ENCODE data around the gene CCM2L.

Gene CCM2L

DNA sequence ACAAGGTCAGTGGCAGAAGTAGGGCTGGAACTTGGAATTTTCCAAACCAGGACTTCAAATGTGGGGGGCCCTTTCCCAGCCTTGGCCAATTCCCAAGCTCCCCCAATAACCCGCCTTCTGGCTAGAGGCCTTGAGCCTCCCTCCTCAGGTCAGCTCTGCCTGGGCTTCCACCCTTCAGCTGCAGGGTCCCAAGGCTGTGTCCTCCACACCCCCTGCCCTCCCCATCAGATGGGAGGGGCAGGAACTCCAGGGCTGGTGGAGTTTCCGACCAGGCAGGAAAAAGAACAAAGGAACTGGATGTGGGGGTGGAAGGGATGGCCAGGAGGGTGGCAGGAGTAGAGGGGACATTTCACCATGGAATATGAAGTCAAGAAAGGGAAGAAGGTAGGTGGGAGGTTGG, at the start of gene CCM2L:
Gene CCM2L, plus strand, starts transcription at position 338 of the 400 bp plus-strand sequence. Its CDS starts 17 bp downstream, at position 355.
- DNase-seq (ENCODE audit: low spot score): no peak

GRCh38 chr20:31962761-31963160, 47.5 kb upstream of the CCM2L start:
- DNase-seq (ENCODE audit: low spot score): no peak

DNA sequence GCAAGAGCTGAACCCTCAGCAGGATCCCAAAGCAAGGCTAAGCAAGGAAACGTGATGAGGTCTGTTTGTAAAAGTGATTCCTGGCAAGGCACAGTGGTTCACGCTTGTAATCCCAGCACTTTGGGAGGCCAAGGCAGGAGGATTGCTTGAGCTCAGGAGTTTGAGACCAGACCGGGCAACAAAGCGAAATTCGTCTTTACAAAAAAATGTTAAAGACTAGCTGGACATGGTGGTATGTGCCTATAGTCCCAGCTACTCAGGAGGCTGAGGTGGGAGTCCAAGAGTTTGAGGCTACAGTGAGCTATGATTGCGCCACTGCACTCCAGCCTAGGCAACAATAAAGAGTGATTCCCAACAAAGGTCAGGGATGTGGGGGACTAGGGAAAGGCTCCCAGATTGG, 46.3 kb upstream of the CCM2L start:
- no peak for DNase-seq (ENCODE audit: low spot score)

GRCh38 chr20:31966991-31967655, 43.1 kb upstream of the CCM2L start:
- no peak for DNase-seq (ENCODE audit: low spot score)

DNA sequence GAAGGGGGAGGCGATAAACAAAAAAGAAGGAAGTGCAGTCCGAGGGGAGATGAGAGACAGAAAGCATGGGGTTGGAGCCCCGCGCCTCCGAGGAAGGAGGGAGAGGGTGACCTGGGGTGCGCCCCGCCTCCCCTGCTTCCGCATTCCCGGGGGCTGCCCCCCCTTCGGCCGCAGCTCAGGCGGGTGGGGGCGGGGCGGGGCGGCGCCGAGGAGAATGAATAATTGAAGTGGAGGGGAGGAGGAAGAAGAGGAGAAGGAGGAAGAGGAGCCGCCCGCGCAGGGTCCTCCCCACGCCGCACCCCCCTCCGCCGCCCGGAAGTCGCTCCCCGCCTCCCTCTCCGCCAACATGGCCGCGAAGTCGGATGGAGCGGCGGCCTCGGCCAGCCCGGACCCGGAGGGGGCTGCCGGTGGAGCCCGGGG, 42.4 kb upstream of the CCM2L start, which contains the start of gene XKR7:
Gene XKR7, plus strand, starts transcription at position 322 of the 420 bp plus-strand sequence. Its CDS starts 25 bp downstream, at position 347.
- DNase-seq (ENCODE audit: low spot score): peak; percentile 49

DNA sequence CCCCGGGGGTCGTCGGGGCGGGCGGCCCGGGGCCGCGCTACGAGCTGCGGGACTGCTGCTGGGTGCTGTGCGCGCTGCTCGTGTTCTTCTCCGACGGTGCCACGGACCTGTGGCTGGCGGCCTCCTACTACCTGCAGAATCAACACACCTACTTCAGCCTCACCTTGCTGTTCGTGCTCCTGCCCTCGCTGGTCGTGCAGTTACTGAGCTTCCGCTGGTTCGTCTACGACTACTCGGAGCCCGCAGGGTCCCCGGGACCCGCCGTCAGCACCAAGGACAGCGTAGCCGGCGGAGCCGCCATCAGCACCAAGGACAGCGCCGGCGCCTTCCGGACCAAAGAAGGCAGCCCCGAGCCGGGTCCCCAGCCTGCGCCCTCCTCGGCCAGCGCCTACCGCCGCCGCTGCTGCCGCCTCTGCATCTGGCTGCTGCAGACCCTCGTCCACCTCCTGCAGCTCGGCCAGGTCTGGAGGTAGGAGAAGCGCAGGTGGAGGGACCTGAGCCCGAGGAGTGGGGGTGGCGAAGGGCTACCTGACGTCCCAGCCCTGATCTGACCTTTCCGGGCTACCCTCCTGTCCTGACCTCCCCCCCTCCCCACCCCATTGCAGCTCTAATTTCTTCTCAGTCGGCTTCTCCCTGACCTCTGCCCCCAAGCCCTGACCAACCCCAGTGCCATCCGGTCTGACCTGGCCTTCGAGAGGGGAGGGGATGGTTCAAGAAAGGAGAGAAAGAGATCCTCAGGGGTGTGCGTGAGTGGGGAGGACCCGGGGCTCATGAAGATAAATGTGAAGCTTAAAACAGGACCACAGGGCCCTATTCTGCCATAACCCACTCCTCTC, 41.7 kb upstream of the CCM2L start:
- DNase-seq (ENCODE audit: low spot score): peak; percentile 91

- DNase-seq (ENCODE audit: low spot score): no peak
These were observed 40.2 kb upstream of the CCM2L start for GRCh38 chr20:31969991-31970390.

- no peak for DNase-seq (ENCODE audit: low spot score)
These were observed 37.7 kb upstream of the CCM2L start for GRCh38 chr20:31972471-31973021.

DNA sequence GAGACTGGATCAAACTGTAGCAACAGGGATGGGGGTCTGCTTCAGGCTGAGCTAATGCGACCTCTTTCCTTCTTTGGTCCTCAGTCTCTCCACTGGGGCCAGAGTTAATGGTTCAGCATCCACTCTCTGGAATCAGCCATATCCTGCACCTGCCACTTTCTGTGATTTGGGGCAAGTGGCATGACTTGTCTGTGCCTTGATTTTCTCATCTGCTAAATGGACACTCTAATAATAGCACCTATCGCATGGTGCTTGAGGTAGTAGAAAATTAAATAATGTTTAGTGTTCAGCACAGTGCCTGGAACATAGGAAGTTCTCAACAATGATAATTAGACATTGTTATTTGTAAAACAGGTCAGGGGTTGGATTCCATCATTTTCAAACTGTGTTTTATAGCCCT, 35.9 kb upstream of the CCM2L start:
- DNase-seq (ENCODE audit: low spot score): no peak

DNA sequence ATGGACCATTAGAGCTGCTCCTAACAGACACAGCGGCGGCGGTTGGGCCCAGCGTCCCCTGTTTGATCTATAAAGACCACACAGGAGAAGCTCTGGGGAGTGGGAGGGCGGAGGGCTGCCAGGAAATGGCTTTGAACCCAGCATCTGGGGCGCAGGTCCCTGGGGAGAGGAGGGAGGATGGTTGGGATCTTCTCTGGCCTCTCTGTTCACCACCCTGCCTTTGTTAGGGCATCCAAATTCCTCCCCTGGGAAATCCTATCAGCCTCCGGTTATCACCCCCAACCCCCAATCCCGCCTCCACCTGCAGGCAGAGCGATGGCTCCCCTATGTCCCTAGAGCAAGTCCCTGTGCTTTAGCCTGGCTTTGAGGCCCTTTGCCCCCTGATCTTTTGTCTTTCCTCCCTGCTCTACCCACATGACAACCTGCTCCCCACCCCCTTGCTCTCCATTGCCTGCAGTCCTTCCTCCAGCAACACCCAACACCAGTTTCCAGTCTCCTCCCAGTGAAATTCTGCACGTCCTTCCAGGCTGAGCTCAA, 35.2 kb upstream of the CCM2L start:
- no peak for DNase-seq (ENCODE audit: low spot score)

DNA sequence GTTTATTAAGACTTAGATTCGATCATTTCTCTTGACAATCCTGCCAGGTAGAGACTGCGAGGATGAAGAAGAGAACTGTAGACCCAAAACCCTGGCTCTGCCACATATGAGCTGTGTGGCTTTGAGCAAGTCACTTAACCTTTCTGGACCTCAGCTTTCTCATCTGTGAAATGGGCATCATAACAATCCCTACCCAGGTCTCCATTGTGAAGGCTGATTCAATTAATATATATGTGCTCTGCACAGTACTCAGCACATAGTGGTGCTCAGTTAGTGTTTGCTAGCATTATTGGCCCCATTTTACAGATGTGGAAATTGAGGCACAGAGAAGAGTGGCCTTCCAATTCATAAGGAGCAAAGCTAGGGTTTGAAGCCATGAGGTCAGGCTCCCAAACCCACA, 34.4 kb upstream of the CCM2L start:
- no peak for DNase-seq (ENCODE audit: low spot score)

DNA sequence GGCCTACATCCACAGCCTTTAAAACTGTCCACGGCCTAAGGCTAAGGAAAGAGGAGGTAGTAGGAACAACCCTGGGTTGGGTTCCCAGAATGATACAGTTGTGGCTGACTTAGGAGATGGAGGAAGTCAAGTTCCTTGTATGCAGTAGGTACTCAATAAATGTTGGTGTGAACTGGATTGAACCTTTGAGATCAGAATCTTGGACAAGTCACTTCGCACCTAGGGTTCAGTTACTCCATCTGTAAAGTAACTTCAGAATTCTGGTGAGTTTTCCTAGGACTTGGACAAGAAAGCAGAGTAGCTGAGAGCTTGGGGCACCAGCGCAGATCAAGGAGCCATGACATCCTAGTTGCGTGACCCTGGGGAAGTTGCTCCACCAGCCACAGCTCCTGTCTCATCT, 33.2 kb upstream of the CCM2L start:
- no peak for DNase-seq (ENCODE audit: low spot score)

DNA sequence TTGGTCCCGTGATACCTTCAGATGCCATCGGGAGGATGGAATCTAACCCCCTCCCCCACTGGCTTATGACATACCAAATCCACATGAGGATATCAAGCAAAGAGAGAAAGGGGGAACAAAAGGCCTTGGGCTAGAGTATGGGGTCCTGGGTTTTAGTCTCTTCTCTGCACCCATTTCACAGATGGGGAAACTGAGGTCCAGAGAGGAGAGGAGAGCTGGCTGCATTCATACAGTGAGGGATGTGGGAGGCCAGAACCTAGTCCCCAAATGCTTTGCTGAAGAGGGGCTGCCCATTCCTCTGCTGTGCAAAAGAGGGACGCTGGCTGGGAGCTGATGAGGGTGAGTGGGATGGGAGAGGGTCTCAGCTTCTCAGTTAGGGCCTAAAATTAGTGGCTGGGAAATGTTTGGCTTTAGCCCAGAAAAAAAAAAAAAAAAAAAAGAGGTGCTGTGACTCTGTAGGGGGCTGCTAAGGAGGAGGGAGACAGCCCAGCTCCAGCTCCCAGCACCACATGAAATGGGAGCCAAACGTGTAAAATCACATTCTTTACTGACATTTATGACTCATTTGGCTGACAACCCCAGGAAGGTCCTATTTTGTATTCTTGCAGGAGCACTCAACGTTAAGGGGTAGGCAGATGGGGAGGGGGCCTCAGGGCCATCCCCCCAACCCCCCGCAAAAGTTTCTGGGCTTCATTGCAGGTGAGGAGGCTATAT, 30.4 kb upstream of the CCM2L start:
- no peak for DNase-seq (ENCODE audit: low spot score)

- DNase-seq (ENCODE audit: low spot score): no peak
These were observed 28.5 kb upstream of the CCM2L start for GRCh38 chr20:31981784-31982183.

- DNase-seq (ENCODE audit: low spot score): no peak
These were observed 25.2 kb upstream of the CCM2L start for GRCh38 chr20:31984981-31985471.

GRCh38 chr20:31987744-31988143, 22.5 kb upstream of the CCM2L start:
- no peak for DNase-seq (ENCODE audit: low spot score)

DNA sequence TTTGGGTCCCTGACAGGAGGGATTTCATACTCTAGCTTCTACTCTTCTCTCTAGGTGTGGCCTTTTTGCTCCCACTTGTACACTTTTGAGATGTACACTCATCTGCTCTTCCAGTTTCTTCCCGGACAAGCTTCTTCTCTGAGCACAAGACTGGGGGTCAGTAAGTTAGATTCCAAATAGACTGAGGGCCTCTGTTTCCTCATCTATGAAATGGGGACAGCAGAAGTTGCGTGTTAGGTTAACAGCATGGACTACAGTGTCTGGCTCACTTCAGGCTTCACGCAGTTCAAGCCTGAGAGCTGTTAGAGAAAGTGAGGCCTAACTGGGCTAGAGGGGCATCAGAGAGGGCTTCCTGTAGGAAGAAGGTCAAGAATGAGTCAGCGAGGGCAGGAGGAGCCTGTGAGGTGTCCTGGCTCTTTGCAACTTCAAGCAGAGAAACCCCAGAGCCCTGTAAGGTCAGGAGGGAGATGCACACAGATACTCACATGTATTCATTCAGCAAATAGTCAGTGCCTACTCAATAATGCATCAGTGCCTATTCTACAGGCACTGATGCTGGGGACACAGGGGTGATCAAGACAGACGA, 21.7 kb upstream of the CCM2L start:
- no peak for DNase-seq (ENCODE audit: low spot score)

DNA sequence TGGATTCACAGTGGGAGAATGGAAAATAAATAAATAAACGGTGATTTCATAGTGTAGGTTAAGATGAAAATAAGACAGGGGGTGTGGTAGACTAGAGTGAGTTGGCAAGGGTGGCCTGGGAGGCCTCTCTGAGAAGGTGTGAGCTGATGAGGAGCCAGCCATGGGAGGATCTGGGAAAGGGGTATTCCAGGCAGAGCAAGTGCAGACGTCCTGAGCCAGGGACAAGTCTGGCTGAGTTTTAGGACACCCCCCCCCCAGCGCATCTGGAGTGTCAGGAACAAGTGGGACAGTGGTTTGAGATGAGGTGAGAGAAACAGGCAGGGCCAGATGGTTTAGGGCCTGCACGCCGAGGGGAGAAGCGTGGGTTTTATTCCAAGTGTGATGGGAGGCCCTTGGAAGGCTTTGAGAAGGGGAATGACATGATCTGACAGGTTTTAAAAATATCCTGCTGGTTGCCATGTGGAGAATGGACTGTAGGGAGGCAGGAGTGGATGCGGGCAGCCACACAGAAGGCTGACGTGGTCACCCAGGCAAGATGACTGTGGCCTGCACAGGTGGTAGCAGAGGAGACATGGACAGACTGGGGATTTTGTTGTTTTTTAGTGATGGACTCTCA, 21.1 kb upstream of the CCM2L start:
- DNase-seq (ENCODE audit: low spot score): no peak

GRCh38 chr20:31990641-31991338, 19.4 kb upstream of the CCM2L start:
- no peak for DNase-seq (ENCODE audit: low spot score)

DNA sequence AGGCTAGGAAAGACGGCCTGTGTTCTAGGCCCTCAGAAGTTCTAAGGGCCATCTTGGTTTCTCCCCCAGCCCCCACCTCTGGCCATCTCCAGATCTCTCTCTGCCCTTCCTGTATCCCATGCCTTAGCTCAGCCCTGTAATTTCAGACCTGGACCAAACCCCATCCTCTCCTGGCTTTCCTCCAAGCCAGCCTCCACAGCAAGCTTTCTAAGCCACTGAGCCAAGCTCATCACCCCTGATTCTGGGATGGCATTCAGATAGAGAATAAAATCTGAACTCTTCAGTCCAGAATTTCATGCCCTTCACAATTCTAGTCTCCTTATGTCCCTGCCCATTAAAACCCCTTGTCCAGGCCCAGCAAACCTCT, 18.9 kb upstream of the CCM2L start:
- DNase-seq (ENCODE audit: low spot score): no peak

- no peak for DNase-seq (ENCODE audit: low spot score)
These were observed 18.2 kb upstream of the CCM2L start for GRCh38 chr20:31992086-31992485.
